ENCODE results near the gene PARD3. TPM values are rescaled to one million over a fixed set of nuclear protein-coding genes. Genes with fewer than 3 reads are reported as not detected.

PARD3 gene
- total and polyA plus RNA-seq, 2 donors (not counting 3 experiments of a cell fraction or from before 2014, with no cell fraction given), result 7.3 to 24.1 TPM

DNA sequence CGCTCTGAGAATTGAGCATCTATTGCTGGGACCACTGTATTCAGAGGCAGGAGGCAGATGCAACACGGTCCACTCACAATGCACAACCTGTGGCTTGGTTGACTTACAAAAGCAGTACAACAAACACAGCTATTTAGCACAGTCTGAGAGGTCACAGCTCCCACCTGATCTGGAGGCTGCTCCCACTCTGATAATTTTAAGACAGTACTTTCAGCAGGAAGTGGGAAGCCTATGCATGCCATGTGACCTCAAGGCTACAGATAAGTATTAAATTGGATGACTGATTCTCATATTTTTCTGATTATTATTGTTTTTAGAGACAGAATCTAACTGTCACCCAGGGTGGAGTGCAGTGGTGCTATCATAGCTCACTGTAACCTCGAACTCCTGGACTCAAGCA, 659.3 kb downstream of the PARD3 start:
- Histone ChIP-seq H3K9me1 (replicated peaks; ENCODE audit: control insufficient read depth, extremely low read depth, insufficient read depth, low read length) (no peaks in the 10 kb centered on the region), H3K4me3 (replicated peaks in 1 of 3; ENCODE audit: insufficient read depth in 1 of 3, low read depth in 1 of 3, low read length in 3 of 3) (no peak overlapping the region), H3K27me3 (ENCODE audit: control insufficient read depth in 2 of 2, insufficient read depth in 2 of 2, low read length in 2 of 2) (no peaks in the 10 kb centered on the region), H3K4me2 (ENCODE audit: insufficient read depth, low read length) (no peak overlapping the region), H3K4me1 (ENCODE audit: control insufficient read depth, extremely low read depth, insufficient read depth, low read length) (no peaks in the 10 kb centered on the region), H3K9ac (replicated peaks; ENCODE audit: extremely low read depth, insufficient read depth, low read length) (no peak overlapping the region), H3K27ac (ENCODE audit: insufficient read depth, low read depth, low read length) (no peak overlapping the region), H3K9me3 (replicated peaks; ENCODE audit: control insufficient read depth, insufficient read depth, low read length) (no peaks in the 10 kb centered on the region), H2AFZ (ENCODE audit: low read depth, low read length) (no peak overlapping the region), H3K79me2 (ENCODE audit: control insufficient read depth, insufficient read depth, low read length) (no peaks in the 10 kb centered on the region), H4K20me1 (replicated peaks; ENCODE audit: control insufficient read depth, extremely low read depth, insufficient read depth, low read length) (no peaks in the 10 kb centered on the region), H3K36me3 (ENCODE audit: control insufficient read depth in 2 of 2, extremely low read depth in 1 of 2, insufficient read depth in 2 of 2, low read length in 2 of 2) (no peaks in the 10 kb centered on the region)
- dilution Hi-C loops (cut with MboI; ENCODE audit: extremely low pct_ligation_motif_present, low sequenced_read_pairs) (no loop called here), intact Hi-C loops (cut with micrococcal nuclease) (no loop called here)
- no peak for FAIRE-seq
- no peak for DNase-seq (ENCODE audit: low read depth, low spot score)
- BruUV-seq (replicated peaks), result no TSS peak
- CTCF ChIA-PET, result no interaction called here
- TF ChIP-seq, protein P1, sequence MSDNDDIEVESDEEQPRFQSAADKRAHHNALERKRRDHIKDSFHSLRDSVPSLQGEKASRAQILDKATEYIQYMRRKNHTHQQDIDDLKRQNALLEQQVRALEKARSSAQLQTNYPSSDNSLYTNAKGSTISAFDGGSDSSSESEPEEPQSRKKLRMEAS (IDR thresholded peaks at IDR 0.05; ENCODE audit: insufficient read depth, insufficient read length), result no peak
- TF ChIP-seq EZH2 (IDR thresholded peaks at IDR 0.05; ENCODE audit: borderline replicate concordance, low read depth, low read length, severe bottlenecking), result no peak
- TF ChIP-seq POLR2AphosphoS5 (IDR thresholded peaks at IDR 0.05; ENCODE audit: insufficient read depth, low read depth, low read length), result no peak
- no peak for TF ChIP-seq GATA2 (IDR thresholded peaks at IDR 0.05; ENCODE audit: insufficient read depth, insufficient read length, low read depth, low read length)
- TF ChIP-seq FOS (IDR thresholded peaks at IDR 0.05; ENCODE audit: borderline replicate concordance, insufficient read depth, low read length), result no peak
- TF ChIP-seq, protein P2, sequence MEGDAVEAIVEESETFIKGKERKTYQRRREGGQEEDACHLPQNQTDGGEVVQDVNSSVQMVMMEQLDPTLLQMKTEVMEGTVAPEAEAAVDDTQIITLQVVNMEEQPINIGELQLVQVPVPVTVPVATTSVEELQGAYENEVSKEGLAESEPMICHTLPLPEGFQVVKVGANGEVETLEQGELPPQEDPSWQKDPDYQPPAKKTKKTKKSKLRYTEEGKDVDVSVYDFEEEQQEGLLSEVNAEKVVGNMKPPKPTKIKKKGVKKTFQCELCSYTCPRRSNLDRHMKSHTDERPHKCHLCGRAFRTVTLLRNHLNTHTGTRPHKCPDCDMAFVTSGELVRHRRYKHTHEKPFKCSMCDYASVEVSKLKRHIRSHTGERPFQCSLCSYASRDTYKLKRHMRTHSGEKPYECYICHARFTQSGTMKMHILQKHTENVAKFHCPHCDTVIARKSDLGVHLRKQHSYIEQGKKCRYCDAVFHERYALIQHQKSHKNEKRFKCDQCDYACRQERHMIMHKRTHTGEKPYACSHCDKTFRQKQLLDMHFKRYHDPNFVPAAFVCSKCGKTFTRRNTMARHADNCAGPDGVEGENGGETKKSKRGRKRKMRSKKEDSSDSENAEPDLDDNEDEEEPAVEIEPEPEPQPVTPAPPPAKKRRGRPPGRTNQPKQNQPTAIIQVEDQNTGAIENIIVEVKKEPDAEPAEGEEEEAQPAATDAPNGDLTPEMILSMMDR (IDR thresholded peaks at IDR 0.05; ENCODE audit: extremely low read depth in 1 of 2, insufficient read depth in 1 of 2, low read depth in 1 of 2, low read length in 2 of 2), result no peak
- no peak for TF ChIP-seq JUN (IDR thresholded peaks at IDR 0.05; ENCODE audit: borderline replicate concordance, insufficient read depth, insufficient read length, low read depth)
- no peak for TF ChIP-seq MYC (IDR thresholded peaks at IDR 0.05; ENCODE audit: low read depth, low read length)
- no peak for TF ChIP-seq POLR2A (IDR thresholded peaks at IDR 0.05; ENCODE audit: low read depth, low read length)
- POLR2A ChIA-PET, result no interaction called here
